Measurements from ENCODE around the gene PPARG. TPM values are rescaled to one million over a fixed set of nuclear protein-coding genes. Genes with fewer than 3 reads are reported as not detected.

Gene PPARG
- total and polyA plus RNA-seq, 2 of the 8 experiments (the other 6 are each of a cell fraction or from before 2014, with no cell fraction given), result 0.06 TPM; not detected in 1

- TF ChIP-seq CHD7 (IDR thresholded peaks at IDR 0.05; ENCODE audit: insufficient replicate concordance, low read length) (no peak), EZH2 (IDR thresholded peaks at IDR 0.05; ENCODE audit: low read depth, low read length, severe bottlenecking) (no peak), SAP30 (IDR thresholded peaks at IDR 0.05; ENCODE audit: insufficient read depth, insufficient replicate concordance, low read length) (no peak), RBBP5 (IDR thresholded peaks at IDR 0.05; ENCODE audit: borderline replicate concordance, low read depth, low read length) (no peak), CHD2 (IDR thresholded peaks at IDR 0.05; ENCODE audit: low read length) (no peak), BCL11A (IDR thresholded peaks at IDR 0.05; ENCODE audit: low read depth in 2 of 2, low read length in 2 of 2) (no peak), ASH2L (IDR thresholded peaks at IDR 0.05; ENCODE audit: low read length) (no peak), HDAC2 (IDR thresholded peaks at IDR 0.05; ENCODE audit: borderline replicate concordance in 1 of 2, low read depth in 2 of 2, low read length in 2 of 2) (no peak), SIX5 (IDR thresholded peaks at IDR 0.05; ENCODE audit: low read depth, low read length) (no peak), USF2 (IDR thresholded peaks at IDR 0.05; ENCODE audit: low read length) (no peak)
Measured at GRCh38 chr3:12343047-12343501, 54.2 kb downstream of the PPARG start (continued).
